A549 treated with CORT108297 at 1 μM for 4 hours (cell line): ENCODE measurements around the gene BRI3BP. TPM values are rescaled to one million over a fixed set of nuclear protein-coding genes. Genes with fewer than 3 reads are reported as not detected.

Experiments used
- total RNA-seq: library from RNA; stranded (reverse); fragments of 200-300 nt; extraction: Qiagen RNA extraction; gene quantifications from 5 replicates; pipeline ENCODE4 v1.2.3, GENCODE V29; 2022

The BRI3BP gene
- 17.9 to 22.4 TPM (median 20.4 TPM) in 5 replicates for total RNA-seq

GRCh38 chr12:124993626-124994436 lies at the start of gene BRI3BP:
BRI3BP (plus strand) TSS chr12:124993645; CDS start chr12:124993791, 146 bp downstream.

GRCh38 chr12:125065021-125065918 lies 71.8 kb downstream of the BRI3BP start, which contains the start of gene AACS:
AACS (plus strand) TSS chr12:125065435; CDS start chr12:125065585, 150 bp downstream.

Other genes with a start within 250 kb of the BRI3BP start
- gene SCARB1, start 129.8 kb upstream of the BRI3BP start, total RNA-seq = 109 to 176 TPM (median 166 TPM) in 5 replicates
- gene UBC, start 79.0 kb upstream of the BRI3BP start, total RNA-seq = 1,226 to 1,665 TPM (median 1,286 TPM) in 5 replicates
- gene DHX37, start 4.5 kb upstream of the BRI3BP start, total RNA-seq = 33.8 to 46.3 TPM (median 44.6 TPM) in 5 replicates
- gene AACS, start 71.8 kb downstream of the BRI3BP start, total RNA-seq = 16.0 to 19.1 TPM (median 17.9 TPM) in 5 replicates
- gene TMEM132B, start 192.7 kb downstream of the BRI3BP start, total RNA-seq = 0.01 to 0.08 TPM (median 0.06 TPM) in 3 of 5 replicates, not detected in the others